Caco-2 (cell line): ENCODE measurements around the gene AGAP1. TPM values are rescaled to one million over a fixed set of nuclear protein-coding genes. Genes with fewer than 3 reads are reported as not detected.

Source experiments
- BruUV-seq: library from RNA; stranded (reverse); fragments of 400-500 nt; replicated peaks from 2 replicates; lab custom pipeline; 2021; lab: Mats Ljungman, UMichigan
- CTCF ChIA-PET: fragments of 300-600 bp; sonication (Branson Sonifier 250); formaldehyde crosslinking; loops from one replicate; lab custom pipeline; 2022; ENCODE audit warnings: antibody characterized with exemption; lab: Charles Lee
- POLR2A ChIA-PET: fragments of 300-600 bp; sonication (Branson Sonifier 250); formaldehyde crosslinking; loops from one replicate; lab custom pipeline; 2022; ENCODE audit warnings: antibody characterized with exemption; lab: Charles Lee
- DNase-seq, 2 experiments: peaks; one replicate each; pipeline versions ENCODE4 v3.0.0 to v3.0.0-alpha.2; 2020 to 2022
- H3K27me3 ChIP-seq: replicated peaks from 2 replicates; pipeline ENCODE4 v1.6.0; 2011; ENCODE audit warnings: low read length; ENCODE audit not compliant: control insufficient read depth, insufficient read depth
- H3K36me3 ChIP-seq: 2 replicates; pipeline ENCODE4 v1.5.1; 2011; ENCODE audit warnings: low read length; ENCODE audit not compliant: control insufficient read depth, insufficient read depth
- H3K4me1 ChIP-seq: fragments of 250-450 bp; sonication (Bioruptor Pico); 2 replicates; pipeline ENCODE4 v1.5.1; 2020; ENCODE audit warnings: mild to moderate bottlenecking
- H3K4me3 ChIP-seq: 2 replicates; pipeline ENCODE4 v1.5.1; 2011; ENCODE audit warnings: low read depth, mild to moderate bottlenecking, control low read depth, low read length
- H3K9me3 ChIP-seq: fragments of 250-450 bp; sonication (Bioruptor Pico); 2 replicates; pipeline ENCODE4 v1.5.1; 2020; ENCODE audit warnings: mild to moderate bottlenecking, moderate library complexity
- H3K27ac Mint-ChIP-seq: one replicate; pipeline ENCODE4 v1.8.0; 2022; ENCODE audit warnings: mixed read lengths; ENCODE audit not compliant: unreplicated experiment
- H3K27me3 Mint-ChIP-seq: one replicate; pipeline ENCODE4 v1.8.0; 2022; ENCODE audit warnings: mixed read lengths; ENCODE audit not compliant: insufficient read depth, unreplicated experiment
- H3K36me3 Mint-ChIP-seq: one replicate; pipeline ENCODE4 v1.8.0; 2022; ENCODE audit warnings: mild to moderate bottlenecking, mixed read lengths; ENCODE audit not compliant: insufficient read depth, unreplicated experiment
- H3K4me1 Mint-ChIP-seq: one replicate; pipeline ENCODE4 v1.8.0; 2022; ENCODE audit warnings: low read depth, mixed read lengths; ENCODE audit not compliant: unreplicated experiment
- H3K4me3 Mint-ChIP-seq: one replicate; pipeline ENCODE4 v1.8.0; 2022; ENCODE audit warnings: mild to moderate bottlenecking, moderate library complexity, mixed read lengths; ENCODE audit not compliant: unreplicated experiment
- H3K9me3 Mint-ChIP-seq: one replicate; pipeline ENCODE4 v1.8.0; 2022; ENCODE audit warnings: mixed read lengths; ENCODE audit not compliant: unreplicated experiment
- intact Hi-C: fragments of 100-400 bp; cut with micrococcal nuclease; formaldehyde crosslinking; loops from one replicate; pipeline ENCODE4 v1.10.0; 2022; ENCODE audit not compliant: unreplicated experiment
- total RNA-seq: library from RNA; stranded (reverse); gene quantifications from 2 replicates; pipeline ENCODE4 v1.2.3, GENCODE V29; 2022
- TF ChIP-seq, protein P1 (sequence below), 2 experiments: fragments of 200-600 bp in 1 of 2; IDR thresholded peaks; 1 replicate in 1 of 2; 2 replicates in 1 of 2; pipeline versions ENCODE4 v1.5.1 to v1.8.0; 2011 to 2022; ENCODE audit warnings: antibody characterized with exemption in 1 of 2, control low read depth in 1 of 2, inconsistent platforms in 1 of 2, low read depth in 1 of 2, low read length in 1 of 2, mild to moderate bottlenecking in 1 of 2, moderate library complexity in 1 of 2; ENCODE audit not compliant: insufficient read depth in 1 of 2, severe bottlenecking in 1 of 2, unreplicated experiment in 1 of 2

Gene AGAP1
- total RNA-seq, 1 experiment from 2014 or later = 41.7 TPM

DNA sequence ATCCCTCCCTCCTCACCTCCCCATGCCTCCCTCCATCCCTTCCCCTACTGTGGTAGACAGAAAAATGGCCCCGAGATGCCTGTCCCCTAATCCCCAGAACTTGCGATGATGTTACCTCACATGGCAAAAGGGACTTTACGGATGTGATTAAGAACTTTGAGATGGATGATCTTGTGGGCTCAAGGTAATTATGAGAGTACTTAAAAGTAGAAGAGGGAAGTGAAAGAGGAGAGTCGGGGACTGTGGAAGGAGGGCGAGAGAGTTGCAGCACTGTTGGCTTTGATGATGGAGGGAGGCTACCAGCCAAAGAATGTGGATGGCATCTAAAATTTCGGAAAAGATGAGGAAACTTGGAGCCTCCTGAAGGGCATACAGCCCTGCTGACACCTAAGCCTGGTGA, 66.5 kb downstream of the AGAP1 start:
- H3K4me1 ChIP-seq = peaks cover 11% of the 10 kb centered on the region

DNA sequence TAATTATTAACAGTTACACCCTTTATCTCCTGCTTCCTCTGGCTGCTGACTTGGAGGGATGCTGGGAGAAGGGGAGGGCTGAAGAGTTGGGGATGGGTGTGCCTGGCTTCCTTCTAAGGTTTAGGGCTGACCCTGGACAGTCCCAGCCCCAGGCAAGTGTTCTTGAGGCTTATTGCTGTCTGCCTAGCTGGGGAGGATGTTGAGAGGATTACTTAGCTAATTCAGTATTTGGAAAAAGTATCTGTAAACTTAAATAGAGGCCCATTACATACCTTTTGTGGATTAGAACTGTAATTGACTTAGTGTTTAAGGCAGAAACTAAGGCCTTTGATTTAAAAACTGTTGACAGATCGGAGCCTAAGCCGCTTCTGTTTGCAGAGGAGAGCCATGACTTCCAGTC, 67.6 kb downstream of the AGAP1 start:
- Mint-ChIP-seq H3K4me3 (no peak overlapping the region), H3K27me3 (no peaks in the 10 kb centered on the region), H3K9me3 (no peaks in the 10 kb centered on the region), H3K27ac (no peak overlapping the region), H3K4me1 (peaks cover 20% of the 10 kb centered on the region), H3K36me3 (no peaks in the 10 kb centered on the region)
- ChIA-PET POLR2A (no interaction called here), CTCF (no interaction called here)
- DNase-seq = peak; percentile 27 to 44
- Histone ChIP-seq H3K27me3 (no peaks in the 10 kb centered on the region), H3K4me3 (no peak overlapping the region), H3K9me3 (no peaks in the 10 kb centered on the region), H3K36me3 (no peaks in the 10 kb centered on the region), H3K4me1 (peaks cover 11% of the 10 kb centered on the region)
- TF ChIP-seq, protein P1, sequence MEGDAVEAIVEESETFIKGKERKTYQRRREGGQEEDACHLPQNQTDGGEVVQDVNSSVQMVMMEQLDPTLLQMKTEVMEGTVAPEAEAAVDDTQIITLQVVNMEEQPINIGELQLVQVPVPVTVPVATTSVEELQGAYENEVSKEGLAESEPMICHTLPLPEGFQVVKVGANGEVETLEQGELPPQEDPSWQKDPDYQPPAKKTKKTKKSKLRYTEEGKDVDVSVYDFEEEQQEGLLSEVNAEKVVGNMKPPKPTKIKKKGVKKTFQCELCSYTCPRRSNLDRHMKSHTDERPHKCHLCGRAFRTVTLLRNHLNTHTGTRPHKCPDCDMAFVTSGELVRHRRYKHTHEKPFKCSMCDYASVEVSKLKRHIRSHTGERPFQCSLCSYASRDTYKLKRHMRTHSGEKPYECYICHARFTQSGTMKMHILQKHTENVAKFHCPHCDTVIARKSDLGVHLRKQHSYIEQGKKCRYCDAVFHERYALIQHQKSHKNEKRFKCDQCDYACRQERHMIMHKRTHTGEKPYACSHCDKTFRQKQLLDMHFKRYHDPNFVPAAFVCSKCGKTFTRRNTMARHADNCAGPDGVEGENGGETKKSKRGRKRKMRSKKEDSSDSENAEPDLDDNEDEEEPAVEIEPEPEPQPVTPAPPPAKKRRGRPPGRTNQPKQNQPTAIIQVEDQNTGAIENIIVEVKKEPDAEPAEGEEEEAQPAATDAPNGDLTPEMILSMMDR (IDR thresholded peaks at IDR 0.05; ENCODE audit: insufficient read depth in 1 of 2, low read depth in 1 of 2, low read length in 1 of 2, severe bottlenecking in 1 of 2, unreplicated experiment in 1 of 2) = no peak
- intact Hi-C loops = no loop called here
- no TSS peak for BruUV-seq

More for the DNA sequence above, 66.5 kb downstream of the AGAP1 start:
- TF ChIP-seq, protein P1 (IDR thresholded peaks at IDR 0.05; ENCODE audit: insufficient read depth in 1 of 2, low read depth in 1 of 2, low read length in 1 of 2, severe bottlenecking in 1 of 2, unreplicated experiment in 1 of 2) = no peak
- CTCF ChIA-PET = no interaction called here
- Mint-ChIP-seq H3K4me3 (no peak overlapping the region), H3K27ac (no peak overlapping the region), H3K27me3 (no peaks in the 10 kb centered on the region), H3K9me3 (no peaks in the 10 kb centered on the region), H3K36me3 (no peaks in the 10 kb centered on the region), H3K4me1 (peaks cover 20% of the 10 kb centered on the region)
- no peaks in the 10 kb centered on the region for H3K27me3 ChIP-seq
- no TSS peak for BruUV-seq
- H3K4me3 ChIP-seq = no peak overlapping the region
- intact Hi-C loops = no loop called here
- DNase-seq = no peak
- H3K9me3 ChIP-seq = no peaks in the 10 kb centered on the region
- H3K36me3 ChIP-seq = no peaks in the 10 kb centered on the region
- POLR2A ChIA-PET = no interaction called here

GRCh38 chr2:235562065-235562747, 68.4 kb downstream of the AGAP1 start:
- Histone ChIP-seq H3K27me3 (no peaks in the 10 kb centered on the region), H3K4me1 (peaks cover 11% of the 10 kb centered on the region), H3K9me3 (no peaks in the 10 kb centered on the region), H3K36me3 (no peaks in the 10 kb centered on the region), H3K4me3 (no peak overlapping the region)
- TF ChIP-seq, protein P1 (IDR thresholded peaks at IDR 0.05; ENCODE audit: insufficient read depth in 1 of 2, low read depth in 1 of 2, low read length in 1 of 2, severe bottlenecking in 1 of 2, unreplicated experiment in 1 of 2) = no peak
- intact Hi-C loops = no loop called here
- no TSS peak for BruUV-seq
- Mint-ChIP-seq H3K4me1 (peaks cover 20% of the 10 kb centered on the region), H3K4me3 (no peak overlapping the region), H3K27ac (no peak overlapping the region), H3K36me3 (no peaks in the 10 kb centered on the region), H3K27me3 (no peaks in the 10 kb centered on the region), H3K9me3 (no peaks in the 10 kb centered on the region)
- ChIA-PET CTCF (no interaction called here), POLR2A (no interaction called here)
- no peak for DNase-seq
